Parathyroid adenoma (tissue), 2 donors: ENCODE results near the gene MED22.
"Not testable (repeated sequence)": the region's sequence is repeated elsewhere in the genome, so short reads cannot be mapped to it uniquely, and the experiment has no call there.

Experiments
- H2AFZ ChIP-seq: fragments of 300-600 bp; sonication (generic); one replicate; pipeline ENCODE4 v1.7.0; 2017; ENCODE audit warnings: antibody characterized with exemption, mild to moderate bottlenecking
- H3K27ac ChIP-seq: fragments of 300-600 bp; sonication (generic); one replicate; pipeline ENCODE4 v1.7.0; 2017
- H3K27me3 ChIP-seq: fragments of 300-600 bp; sonication (generic); one replicate; pipeline ENCODE4 v1.7.0; 2017; ENCODE audit warnings: low read length; ENCODE audit not compliant: control insufficient read depth, insufficient read depth
- H3K36me3 ChIP-seq: fragments of 300-600 bp; sonication (generic); one replicate; pipeline ENCODE4 v1.7.0; 2017; ENCODE audit warnings: low read length; ENCODE audit not compliant: control insufficient read depth, insufficient read depth
- H3K4me1 ChIP-seq: fragments of 300-600 bp; sonication (generic); one replicate; pipeline ENCODE4 v1.7.0; 2017; ENCODE audit warnings: control low read depth
- H3K4me2 ChIP-seq: fragments of 300-600 bp; sonication (generic); one replicate; pipeline ENCODE4 v1.7.0; 2017; ENCODE audit warnings: low read length
- H3K4me3 ChIP-seq: fragments of 300-600 bp; sonication (generic); one replicate; pipeline ENCODE4 v1.7.0; 2017; ENCODE audit warnings: low read depth, low read length
- H3K79me2 ChIP-seq: fragments of 300-600 bp; sonication (generic); one replicate; pipeline ENCODE4 v1.7.0; 2017; ENCODE audit warnings: control low read depth
- H3K9ac ChIP-seq: fragments of 300-600 bp; sonication (generic); one replicate; pipeline ENCODE4 v1.7.0; 2017; ENCODE audit warnings: mild to moderate bottlenecking
- H3K9me3 ChIP-seq: fragments of 300-600 bp; sonication (generic); one replicate; pipeline ENCODE4 v1.7.0; 2017; ENCODE audit warnings: low read length; ENCODE audit not compliant: control insufficient read depth
- CTCF ChIP-seq: fragments of 300-600 bp; sonication (generic); IDR thresholded peaks from one replicate; pipeline ENCODE4 v1.7.0; 2017; ENCODE audit warnings: antibody characterized with exemption, mild to moderate bottlenecking
- donor health status: primary hyperparathyroidism.

MED22 gene

DNA sequence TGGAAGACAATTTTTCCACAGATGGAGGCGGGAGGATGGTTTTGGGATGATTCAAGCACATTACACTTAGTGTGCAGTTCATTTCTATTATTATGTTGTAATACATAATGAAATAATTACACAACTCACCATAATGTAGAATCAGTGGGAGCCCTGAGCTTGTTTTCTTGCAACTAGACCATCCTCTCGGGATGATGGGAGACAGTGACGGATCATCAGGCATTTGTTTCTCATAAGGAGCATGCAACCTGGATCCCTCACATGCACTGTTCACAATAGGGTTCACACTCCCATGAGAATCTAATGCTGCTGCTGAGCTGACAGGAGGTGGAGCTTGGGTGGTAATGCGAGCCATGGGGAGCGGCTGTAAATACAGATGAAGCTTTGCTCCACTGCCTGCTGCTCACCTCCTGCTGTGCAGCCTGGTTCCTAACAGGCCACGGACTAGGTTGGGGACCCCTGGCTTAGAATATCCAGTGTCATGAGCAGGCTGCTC lies 29.8 kb upstream of the MED22 start:
- Histone ChIP-seq H2AFZ (no peak overlapping the region), H3K4me1 (no peaks in the 10 kb centered on the region), H3K36me3 (no peaks in the 10 kb centered on the region), H3K9ac (no peak overlapping the region), H3K9me3 (no peaks in the 10 kb centered on the region), H3K79me2 (peaks cover 12% of the 10 kb centered on the region), H3K4me2 (no peak overlapping the region), H3K27ac (no peak overlapping the region), H3K4me3 (no peak overlapping the region), H3K27me3 (no peaks in the 10 kb centered on the region)
- TF ChIP-seq CTCF = no peak

DNA sequence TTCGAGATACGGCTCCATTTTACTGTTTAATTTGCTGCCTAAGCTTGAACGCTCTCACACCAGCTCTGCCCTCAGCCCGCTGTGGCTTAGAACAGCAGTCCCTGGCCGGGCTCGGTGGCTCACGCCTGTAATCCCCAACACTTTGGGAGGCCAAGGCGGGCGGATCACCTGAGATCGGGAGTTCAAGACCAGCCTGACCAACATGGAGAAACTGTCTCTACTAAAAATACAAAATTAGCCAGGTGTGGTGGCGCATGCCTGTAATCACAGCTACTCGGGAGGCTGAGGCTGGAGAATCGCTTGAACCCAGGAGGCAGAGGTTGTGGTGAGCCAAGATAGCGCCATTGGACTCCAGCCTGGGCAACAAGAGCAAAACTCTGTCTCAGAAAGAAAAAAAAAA lies 29.3 kb upstream of the MED22 start:
- H3K4me1 ChIP-seq, H3K4me3 ChIP-seq, H3K9ac ChIP-seq, H3K36me3 ChIP-seq, H2AFZ ChIP-seq, H3K27me3 ChIP-seq, H3K9me3 ChIP-seq, H3K4me2 ChIP-seq, H3K27ac ChIP-seq: not testable (repeated sequence)
- H3K79me2 ChIP-seq = peaks cover 15% of the 10 kb centered on the region

GRCh38 chr9:133375724-133376654 lies 28.1 kb upstream of the MED22 start, which contains the start of the genes STKLD1 and SURF4:
Gene STKLD1 (plus strand): TSS chr9:133376366. CDS start chr9:133376474, 108 bp downstream.
Gene SURF4 (minus strand): TSS chr9:133376060. CDS start chr9:133375969, 91 bp downstream.
- Histone ChIP-seq H3K79me2 (peaks cover 27% of the 10 kb centered on the region), H3K27me3 (no peaks in the 10 kb centered on the region), H3K36me3 (no peaks in the 10 kb centered on the region), H2AFZ (peak within 1 kb of the TSS; percentile 90), H3K27ac (peak within 1 kb of the TSS; percentile 29), H3K9me3 (no peaks in the 10 kb centered on the region), H3K9ac (peak within 1 kb of the TSS; percentile 76), H3K4me2 (peak within 1 kb of the TSS; percentile 92), H3K4me1 (peaks cover 2% of the 10 kb centered on the region), H3K4me3 (peak within 1 kb of the TSS; percentile 79)
- TF ChIP-seq CTCF = no peak

DNA sequence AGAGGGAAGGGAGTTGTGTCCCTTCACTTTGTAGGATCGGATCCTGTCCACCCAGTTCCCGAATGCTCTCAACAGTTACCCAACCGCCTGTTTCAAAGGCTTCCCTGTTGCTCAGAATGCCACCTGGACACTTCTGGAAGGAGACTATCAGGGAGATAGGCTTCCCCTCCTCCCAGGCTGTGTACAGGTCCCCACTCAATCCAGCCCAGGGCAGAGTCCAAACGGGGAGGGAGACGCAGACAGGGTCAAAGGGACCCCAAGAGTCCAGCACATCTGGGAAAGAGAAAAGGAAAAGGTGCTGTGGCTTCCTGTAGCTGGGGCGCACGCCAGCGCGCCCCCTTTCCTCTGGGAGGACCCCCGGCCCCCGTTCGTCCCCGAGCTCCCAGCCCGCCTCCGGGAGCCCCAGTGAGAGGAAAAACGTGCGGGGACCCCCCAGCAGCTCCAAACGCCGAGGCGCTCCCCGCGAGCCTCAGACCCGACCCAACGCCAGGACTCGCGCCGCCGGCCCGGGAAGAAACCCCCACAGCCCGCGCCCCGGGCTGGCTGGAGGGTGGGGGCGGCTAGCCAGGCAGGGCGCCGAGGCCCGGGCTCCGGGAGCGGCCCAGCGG lies 27.3 kb upstream of the MED22 start:
- Histone ChIP-seq H3K4me1 (peaks cover 2% of the 10 kb centered on the region), H3K4me2 (peak overlapping the region; percentile 72), H3K9ac (peak overlapping the region; percentile 76), H3K27me3 (no peaks in the 10 kb centered on the region), H3K36me3 (no peaks in the 10 kb centered on the region), H3K9me3 (no peaks in the 10 kb centered on the region), H3K27ac (peak overlapping the region; percentile 29), H2AFZ (peak overlapping the region; percentile 53), H3K4me3 (peak overlapping the region; percentile 73), H3K79me2 (peaks cover 35% of the 10 kb centered on the region)
- TF ChIP-seq CTCF = no peak

DNA sequence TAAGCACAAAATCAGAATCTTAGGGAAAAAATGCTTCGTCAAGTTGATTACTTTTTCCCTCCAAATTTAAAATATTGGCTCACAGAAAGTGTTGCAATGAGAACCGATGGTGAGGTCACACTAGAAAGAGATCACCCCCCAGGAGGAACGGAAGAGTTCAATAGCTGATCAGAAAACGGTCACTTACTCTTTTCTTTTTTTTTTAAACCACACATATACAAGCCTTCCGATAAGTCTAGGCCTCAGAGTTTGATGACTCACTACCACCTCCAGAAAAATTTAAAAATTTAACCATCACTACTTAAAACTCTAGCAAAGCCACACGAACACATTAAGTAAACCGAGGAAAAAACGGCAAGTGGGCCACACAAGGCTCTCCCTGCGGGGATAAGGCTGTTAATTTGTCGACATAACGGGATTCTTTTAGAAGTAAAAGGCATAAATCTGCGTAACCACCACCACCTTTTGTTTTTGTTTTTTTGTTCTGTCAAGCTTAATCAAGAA lies 26.7 kb upstream of the MED22 start:
- peak overlapping the region; percentile 72 for H3K4me2 ChIP-seq
- no peaks in the 10 kb centered on the region for H3K9me3 ChIP-seq
- TF ChIP-seq CTCF = no peak
- H3K36me3 ChIP-seq = no peaks in the 10 kb centered on the region
- H3K27ac ChIP-seq = peak overlapping the region; percentile 29
- no peak overlapping the region for H3K9ac ChIP-seq
- peaks cover 37% of the 10 kb centered on the region for H3K79me2 ChIP-seq
- H3K4me3 ChIP-seq = peak overlapping the region; percentile 73
- no peaks in the 10 kb centered on the region for H3K27me3 ChIP-seq
- peaks cover 2% of the 10 kb centered on the region for H3K4me1 ChIP-seq
- peak overlapping the region; percentile 53 for H2AFZ ChIP-seq
